ENCODE results near the gene HES5. TPM values are rescaled to one million over a fixed set of nuclear protein-coding genes. Genes with fewer than 3 reads are reported as not detected.

Gene HES5
- total and polyA plus RNA-seq, 5 donors from 2014 or later = not detected

DNA sequence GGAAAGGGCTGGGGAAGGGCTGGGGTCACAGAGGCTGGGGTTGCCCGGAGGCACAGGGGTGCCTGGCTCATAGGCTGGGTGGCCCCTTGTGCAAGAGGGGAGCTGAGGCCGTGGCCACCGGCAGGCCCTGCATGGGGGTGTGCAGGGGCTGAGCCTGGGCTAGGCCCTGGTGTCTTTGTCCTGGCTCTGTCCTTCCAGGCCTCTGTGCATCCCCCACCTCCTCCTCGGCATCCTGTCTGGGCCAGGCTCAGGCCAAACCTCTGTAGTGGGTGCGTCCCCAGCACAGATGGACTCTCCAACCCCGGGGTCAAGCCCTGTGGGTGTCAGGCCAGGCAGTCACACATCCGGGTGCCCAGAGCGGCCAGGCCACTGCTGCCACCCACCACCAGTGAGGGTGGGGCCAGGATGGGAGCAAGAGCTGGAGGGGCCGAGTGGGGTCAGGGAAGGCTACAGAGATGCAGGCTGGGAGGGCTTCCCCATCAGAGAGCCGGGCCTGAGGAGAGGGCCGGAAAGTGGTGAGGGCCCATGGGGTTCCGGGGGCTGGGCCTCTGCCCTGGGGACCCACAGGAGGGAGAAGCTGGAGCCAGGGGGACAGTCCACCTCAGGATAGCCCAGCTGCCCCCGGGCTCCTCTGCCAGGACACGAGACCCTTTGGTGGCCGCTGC is 23.0 kb downstream of the HES5 start:
- Histone ChIP-seq H3K27ac (ENCODE audit: insufficient read depth, low read length, poor library complexity, severe bottlenecking) (no peak overlapping the region), H3K36me3 (ENCODE audit: control insufficient read depth, insufficient read depth, low read length) (peaks cover 33% of the 10 kb centered on the region), H3K4me3 (ENCODE audit: low read depth, low read length) (no peak overlapping the region), H3K27me3 (ENCODE audit: control insufficient read depth, insufficient read depth, low read length) (no peaks in the 10 kb centered on the region), H3K9me3 (ENCODE audit: control insufficient read depth in 2 of 2, low read length in 2 of 2) (no peaks in the 10 kb centered on the region), H3K4me1 (ENCODE audit: control insufficient read depth, insufficient read depth, low read length, poor library complexity, severe bottlenecking) (no peaks in the 10 kb centered on the region)
- H3K27me3 Mint-ChIP-seq = no peaks in the 10 kb centered on the region
- ATAC-seq (ENCODE audit: low read depth in 2 of 2) = no peak
- no peak overlapping the region for H3K4me3 Mint-ChIP-seq
- H3K4me1 Mint-ChIP-seq = peaks cover 0 to 5% (median 0%) of the 10 kb centered on the region in 4 donors
- DNase-seq = no peak
- H3K9me3 Mint-ChIP-seq = no peaks in the 10 kb centered on the region
- peaks cover 7% of the 10 kb centered on the region for H3K36me3 Mint-ChIP-seq
- peak overlapping the region in 1 of 3 donors; percentile 76 for H3K27ac Mint-ChIP-seq

DNA sequence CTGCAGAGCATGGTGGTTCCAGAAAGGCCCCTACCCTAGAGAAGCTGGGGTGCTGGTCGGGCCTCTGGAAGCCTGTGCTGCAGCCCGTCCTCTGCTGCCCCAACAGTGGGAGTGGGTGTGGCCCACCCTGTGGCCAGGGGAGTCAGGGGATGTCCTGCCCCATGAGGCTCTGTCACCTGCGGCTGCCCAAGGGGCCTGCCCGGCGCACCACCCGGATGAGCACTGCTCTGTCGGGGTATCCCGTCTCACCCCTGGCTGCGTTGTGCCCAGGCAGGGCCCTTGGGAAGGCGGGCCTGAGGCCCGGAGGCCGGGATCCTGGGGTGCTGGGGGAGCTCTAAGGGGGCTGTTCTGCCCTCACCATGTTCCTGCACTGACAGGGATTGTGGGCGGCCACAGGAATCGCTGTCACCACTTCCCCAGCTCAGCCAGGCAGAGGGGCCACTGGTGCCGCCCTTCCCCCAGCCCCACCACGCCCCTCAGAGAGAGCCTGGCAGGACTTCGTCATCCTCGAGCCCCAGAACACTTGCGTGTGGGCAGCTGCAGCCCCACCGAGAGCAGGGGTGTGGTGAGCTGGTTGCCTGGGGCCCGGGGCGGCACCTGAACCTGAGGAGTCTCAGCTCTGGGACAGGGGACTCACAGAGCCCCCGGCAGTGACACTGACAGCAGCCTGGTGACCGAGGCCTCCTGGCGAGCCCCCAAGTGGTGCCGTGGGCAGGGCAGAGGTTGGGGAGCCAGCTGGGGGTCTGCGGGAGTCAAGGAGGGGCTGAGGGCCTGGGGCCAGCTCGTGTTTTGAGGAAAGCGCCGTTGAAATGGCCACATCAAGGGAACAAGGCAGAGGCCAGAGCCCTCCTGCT is 23.8 kb downstream of the HES5 start:
- peaks cover 25% of the 10 kb centered on the region for H3K36me3 ChIP-seq (ENCODE audit: control insufficient read depth, insufficient read depth, low read length)
- Mint-ChIP-seq H3K9me3 (no peaks in the 10 kb centered on the region), H3K36me3 (peaks cover 5% of the 10 kb centered on the region), H3K27me3 (no peaks in the 10 kb centered on the region), H3K4me1 (peaks cover 0 to 7% (median 0%) of the 10 kb centered on the region in 4 donors), H3K4me3 (no peak overlapping the region), H3K27ac (peak overlapping the region in 1 of 3 donors; percentile 76)
- H3K9me3 ChIP-seq (ENCODE audit: control insufficient read depth in 2 of 2, low read length in 2 of 2) = no peaks in the 10 kb centered on the region
- H3K27ac ChIP-seq (ENCODE audit: insufficient read depth, low read length, poor library complexity, severe bottlenecking) = no peak overlapping the region
- no peak overlapping the region for H3K4me3 ChIP-seq (ENCODE audit: low read depth, low read length)
- ATAC-seq (ENCODE audit: low read depth in 2 of 2) (no peak), DNase-seq (no peak)
- H3K4me1 ChIP-seq (ENCODE audit: control insufficient read depth, insufficient read depth, low read length, poor library complexity, severe bottlenecking) = peaks cover 2% of the 10 kb centered on the region
- H3K27me3 ChIP-seq (ENCODE audit: control insufficient read depth, insufficient read depth, low read length) = no peaks in the 10 kb centered on the region

DNA sequence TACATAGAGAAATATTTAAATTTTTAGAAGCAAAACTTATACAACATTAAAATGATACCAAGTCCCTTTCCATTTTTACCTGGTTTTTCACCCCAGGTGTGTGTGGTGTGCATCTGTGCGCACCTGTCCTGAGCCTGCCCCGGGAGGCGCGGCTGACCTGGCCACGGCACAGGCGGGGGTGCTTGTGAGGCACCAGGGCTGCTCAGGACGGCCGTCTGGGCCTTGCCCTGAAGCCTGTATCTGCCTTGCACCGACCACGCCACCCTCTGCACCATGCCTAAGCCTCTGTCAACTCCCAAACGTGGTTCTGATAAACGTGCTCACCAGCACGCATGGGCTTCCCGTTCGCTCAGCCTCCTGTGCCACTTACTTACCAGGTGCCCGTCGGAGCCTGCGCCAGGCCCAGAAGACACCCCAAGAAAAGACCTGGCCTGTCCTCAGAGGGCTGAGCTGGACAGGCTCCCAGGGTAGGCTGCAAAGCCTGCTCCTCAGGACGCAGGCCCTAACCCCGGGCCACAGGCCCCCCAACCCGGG is 24.5 kb downstream of the HES5 start:
- Histone ChIP-seq H3K4me1 (ENCODE audit: control insufficient read depth, insufficient read depth, low read length, poor library complexity, severe bottlenecking) (peaks cover 8% of the 10 kb centered on the region), H3K9me3 (ENCODE audit: control insufficient read depth in 2 of 2, low read length in 2 of 2) (no peaks in the 10 kb centered on the region), H3K27ac (ENCODE audit: insufficient read depth, low read length, poor library complexity, severe bottlenecking) (no peak overlapping the region), H3K4me3 (ENCODE audit: low read depth, low read length) (no peak overlapping the region), H3K27me3 (ENCODE audit: control insufficient read depth, insufficient read depth, low read length) (no peaks in the 10 kb centered on the region), H3K36me3 (ENCODE audit: control insufficient read depth, insufficient read depth, low read length) (peaks cover 19% of the 10 kb centered on the region)
- DNase-seq (no peak), ATAC-seq (ENCODE audit: low read depth in 2 of 2) (no peak)
- Mint-ChIP-seq H3K36me3 (peaks cover 5% of the 10 kb centered on the region), H3K4me1 (peaks cover 0 to 10% (median under 1%) of the 10 kb centered on the region in 4 donors), H3K27ac (no peak overlapping the region), H3K9me3 (no peaks in the 10 kb centered on the region), H3K27me3 (no peaks in the 10 kb centered on the region), H3K4me3 (peak overlapping the region in 1 of 4 donors; percentile 65)

DNA sequence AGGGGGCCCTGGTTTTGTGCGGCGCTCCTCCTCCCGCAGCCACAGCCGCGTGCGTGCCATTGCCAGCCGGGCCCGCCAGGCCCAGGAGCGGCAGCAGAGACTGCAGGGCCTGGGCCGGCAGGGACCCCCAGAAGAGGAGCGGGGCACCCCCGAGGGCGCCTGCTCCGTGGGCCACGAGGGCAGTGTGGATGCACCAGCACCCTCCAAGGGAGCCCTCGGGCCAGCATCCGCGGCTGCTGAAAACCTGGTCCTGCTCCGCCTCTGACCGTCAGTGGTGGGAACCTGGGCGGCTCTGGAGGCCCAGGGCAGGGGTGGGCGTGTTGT is 25.2 kb downstream of the HES5 start:
- no peaks in the 10 kb centered on the region for H3K9me3 ChIP-seq (ENCODE audit: control insufficient read depth in 2 of 2, low read length in 2 of 2)
- H3K27ac ChIP-seq (ENCODE audit: insufficient read depth, low read length, poor library complexity, severe bottlenecking) = no peak overlapping the region
- Mint-ChIP-seq H3K27me3 (no peaks in the 10 kb centered on the region), H3K9me3 (no peaks in the 10 kb centered on the region), H3K36me3 (peaks cover 5% of the 10 kb centered on the region), H3K4me3 (no peak overlapping the region), H3K4me1 (peaks cover 0 to 17% (median 4%) of the 10 kb centered on the region in 4 donors), H3K27ac (no peak overlapping the region)
- no peak overlapping the region for H3K4me3 ChIP-seq (ENCODE audit: low read depth, low read length)
- no peaks in the 10 kb centered on the region for H3K27me3 ChIP-seq (ENCODE audit: control insufficient read depth, insufficient read depth, low read length)
- no peak for ATAC-seq (ENCODE audit: low read depth in 2 of 2)
- H3K36me3 ChIP-seq (ENCODE audit: control insufficient read depth, insufficient read depth, low read length) = peaks cover 13% of the 10 kb centered on the region
- H3K4me1 ChIP-seq (ENCODE audit: control insufficient read depth, insufficient read depth, low read length, poor library complexity, severe bottlenecking) = peaks cover 14% of the 10 kb centered on the region
- no peak for DNase-seq

DNA sequence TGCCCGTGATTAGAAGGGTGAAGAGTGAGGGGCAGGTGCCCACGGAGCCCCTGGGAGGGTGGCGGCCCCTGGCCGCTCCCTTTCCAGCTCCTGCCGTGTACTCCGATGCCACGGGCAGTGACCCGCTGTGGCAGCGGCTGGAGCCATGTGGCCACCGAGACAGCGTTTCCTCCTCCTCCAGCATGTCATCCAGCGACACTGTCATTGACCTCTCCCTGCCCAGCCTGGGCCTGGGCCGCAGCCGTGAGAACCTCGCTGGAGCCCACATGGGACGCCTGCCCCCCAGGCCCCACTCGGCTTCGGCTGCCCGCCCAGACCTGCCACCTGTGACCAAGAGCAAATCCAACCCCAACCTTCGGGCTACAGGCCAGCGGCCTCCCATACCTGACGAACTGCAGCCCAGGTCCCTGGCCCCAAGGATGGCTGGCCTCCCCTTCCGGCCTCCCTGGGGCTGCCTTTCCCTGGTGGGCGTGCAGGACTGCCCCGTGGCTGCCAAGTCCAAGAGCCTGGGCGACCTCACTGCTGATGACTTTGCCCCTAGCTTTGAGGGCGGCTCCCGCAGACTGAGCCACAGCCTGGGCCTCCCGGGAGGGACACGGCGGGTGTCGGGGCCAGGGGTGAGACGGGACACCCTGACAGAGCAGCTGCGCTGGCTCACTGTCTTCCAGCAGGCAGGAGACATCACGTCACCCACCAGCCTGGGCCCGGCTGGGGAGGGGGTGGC is 25.7 kb downstream of the HES5 start:
- no peak overlapping the region for H3K4me3 ChIP-seq (ENCODE audit: low read depth, low read length)
- H3K9me3 ChIP-seq (ENCODE audit: control insufficient read depth in 2 of 2, low read length in 2 of 2) = no peaks in the 10 kb centered on the region
- no peaks in the 10 kb centered on the region for H3K9me3 Mint-ChIP-seq
- H3K27me3 ChIP-seq (ENCODE audit: control insufficient read depth, insufficient read depth, low read length) = no peaks in the 10 kb centered on the region
- no peaks in the 10 kb centered on the region for H3K27me3 Mint-ChIP-seq
- H3K4me1 Mint-ChIP-seq = peaks cover 0 to 22% (median 6%) of the 10 kb centered on the region in 4 donors
- H3K36me3 ChIP-seq (ENCODE audit: control insufficient read depth, insufficient read depth, low read length) = peaks cover 8% of the 10 kb centered on the region
- H3K4me1 ChIP-seq (ENCODE audit: control insufficient read depth, insufficient read depth, low read length, poor library complexity, severe bottlenecking) = peaks cover 20% of the 10 kb centered on the region
- H3K27ac Mint-ChIP-seq = peak overlapping the region in 1 of 3 donors; percentile 67
- no peak for DNase-seq
- H3K4me3 Mint-ChIP-seq = no peak overlapping the region
- no peak for ATAC-seq (ENCODE audit: low read depth in 2 of 2)
- no peak overlapping the region for H3K27ac ChIP-seq (ENCODE audit: insufficient read depth, low read length, poor library complexity, severe bottlenecking)
- H3K36me3 Mint-ChIP-seq = peaks cover 5% of the 10 kb centered on the region

DNA sequence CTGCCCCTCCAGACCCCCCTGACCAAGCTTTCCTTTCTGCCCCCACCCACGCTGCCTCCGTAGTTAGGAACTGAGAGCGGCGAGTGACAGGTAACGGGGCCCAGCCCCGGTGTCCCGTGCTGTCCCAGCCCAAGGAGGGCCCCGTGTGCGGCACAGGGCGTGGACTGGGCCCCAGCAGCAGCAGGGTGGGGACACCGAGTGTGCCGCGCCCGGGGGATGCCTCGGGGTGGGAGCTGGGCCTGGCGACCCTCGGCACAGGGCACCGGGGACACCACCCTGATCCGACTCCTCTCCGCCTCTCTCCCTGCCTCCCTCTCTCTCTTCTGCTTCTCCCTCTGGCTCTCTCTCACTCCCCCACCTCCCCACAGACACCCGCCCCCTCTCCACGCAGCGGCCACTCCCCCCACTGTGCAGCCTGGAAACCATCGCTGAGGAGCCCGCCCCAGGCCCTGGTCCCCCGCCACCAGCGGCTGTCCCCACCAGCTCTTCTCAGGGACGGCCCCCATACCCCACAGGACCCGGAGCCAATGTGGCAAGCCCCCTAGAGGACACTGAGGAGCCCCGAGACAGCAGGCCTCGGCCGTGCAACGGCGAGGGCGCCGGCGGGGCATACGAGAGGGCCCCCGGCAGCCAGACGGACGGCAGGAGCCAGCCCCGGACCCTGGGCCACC is 26.4 kb downstream of the HES5 start:
- no peak overlapping the region for H3K4me3 ChIP-seq (ENCODE audit: low read depth, low read length)
- H3K4me3 Mint-ChIP-seq = no peak overlapping the region
- no peaks in the 10 kb centered on the region for H3K9me3 Mint-ChIP-seq
- peaks cover 4% of the 10 kb centered on the region for H3K36me3 Mint-ChIP-seq
- no peak for DNase-seq
- peaks cover 2% of the 10 kb centered on the region for H3K36me3 ChIP-seq (ENCODE audit: control insufficient read depth, insufficient read depth, low read length)
- H3K27ac ChIP-seq (ENCODE audit: insufficient read depth, low read length, poor library complexity, severe bottlenecking) = no peak overlapping the region
- ATAC-seq (ENCODE audit: low read depth in 2 of 2) = no peak
- H3K27me3 ChIP-seq (ENCODE audit: control insufficient read depth, insufficient read depth, low read length) = no peaks in the 10 kb centered on the region
- peaks cover 0 to 26% (median 6%) of the 10 kb centered on the region in 4 donors for H3K4me1 Mint-ChIP-seq
- no peaks in the 10 kb centered on the region for H3K9me3 ChIP-seq (ENCODE audit: control insufficient read depth in 2 of 2, low read length in 2 of 2)
- no peaks in the 10 kb centered on the region for H3K27me3 Mint-ChIP-seq
- no peak overlapping the region for H3K27ac Mint-ChIP-seq
- H3K4me1 ChIP-seq (ENCODE audit: control insufficient read depth, insufficient read depth, low read length, poor library complexity, severe bottlenecking) = peaks cover 26% of the 10 kb centered on the region

All from CD4-positive, CD25-positive, alpha-beta regulatory T cell (primary cell).